WTC11 (cell line): ENCODE results near the gene ARHGAP4. TPM values are rescaled to one million over a fixed set of nuclear protein-coding genes. Genes with fewer than 3 reads are reported as not detected.

Experiments
- ATAC-seq: fragments of 200-7000 bp; cut with Tn5 transposase; 2 replicates; pipeline ENCODE4 v1.10.0; 2021; ENCODE audit warnings: mild to moderate bottlenecking, moderate library complexity
- CTCF ChIA-PET: fragments of 300-600 bp; sonication (Branson Sonifier 250); formaldehyde crosslinking; loops from one replicate; lab custom pipeline; 2021; ENCODE audit warnings: antibody characterized with exemption; lab: Charles Lee
- POLR2A ChIA-PET: fragments of 350-600 bp; sonication (Branson Sonifier 250); formaldehyde crosslinking; loops from one replicate; lab custom pipeline; 2021; ENCODE audit warnings: antibody characterized with exemption; lab: Charles Lee
- DNase-seq: peaks from one replicate; pipeline ENCODE4 v3.0.0; 2021; ENCODE audit warnings: low spot score
- H3K27ac Mint-ChIP-seq: 2 replicates; pipeline ENCODE4 v1.8.0; 2021; ENCODE audit warnings: mixed read lengths
- H3K27me3 Mint-ChIP-seq: 2 replicates; pipeline ENCODE4 v1.8.0; 2021; ENCODE audit warnings: low read depth, mild to moderate bottlenecking, moderate library complexity, mixed read lengths
- H3K36me3 Mint-ChIP-seq: 2 replicates; pipeline ENCODE4 v1.8.0; 2021; ENCODE audit warnings: mixed read lengths
- H3K4me1 Mint-ChIP-seq: 2 replicates; pipeline ENCODE4 v1.8.0; 2022; ENCODE audit warnings: mixed read lengths
- H3K4me3 Mint-ChIP-seq: 2 replicates; pipeline ENCODE4 v1.8.0; 2021; ENCODE audit warnings: mild to moderate bottlenecking, moderate library complexity, mixed read lengths
- H3K9me3 Mint-ChIP-seq: 2 replicates; pipeline ENCODE4 v1.8.0; 2021; ENCODE audit warnings: mixed read lengths
- AFF4 ChIP-seq: sonication (generic); formaldehyde crosslinking; IDR thresholded peaks from 2 replicates; pipeline ENCODE4 v1.8.1; 2023; ENCODE audit warnings: mild to moderate bottlenecking, missing genetic modification reagents, borderline replicate concordance
- CDX4 ChIP-seq: fragments of 250-450 bp; sonication (Bioruptor Pico); IDR thresholded peaks from 2 replicates; pipeline ENCODE4 v1.9.0; 2021; ENCODE audit warnings: moderate library complexity, mild to moderate bottlenecking, inconsistent platforms, borderline replicate concordance
- CREM ChIP-seq: sonication (generic); formaldehyde crosslinking; IDR thresholded peaks from 2 replicates; pipeline ENCODE4 v1.8.1; 2022; ENCODE audit warnings: mild to moderate bottlenecking, missing genetic modification reagents, moderate library complexity
- E2F4 ChIP-seq: sonication (generic); formaldehyde crosslinking; IDR thresholded peaks from 2 replicates; pipeline ENCODE4 v1.8.1; 2022; ENCODE audit warnings: low read depth, mild to moderate bottlenecking, moderate library complexity, missing genetic modification reagents, borderline replicate concordance
- HMGXB4 ChIP-seq: sonication (generic); formaldehyde crosslinking; IDR thresholded peaks from 2 replicates; pipeline ENCODE4 v1.8.1; 2023; ENCODE audit warnings: mild to moderate bottlenecking, moderate library complexity, missing genetic modification reagents
- MXD4 ChIP-seq: fragments of 250-450 bp; sonication (Bioruptor Pico); IDR thresholded peaks from 2 replicates; pipeline ENCODE4 v1.8.0; 2021; ENCODE audit warnings: mild to moderate bottlenecking, moderate library complexity, borderline replicate concordance
- PREB ChIP-seq: sonication (generic); formaldehyde crosslinking; IDR thresholded peaks from 2 replicates; pipeline ENCODE4 v1.8.1; 2022; ENCODE audit warnings: mild to moderate bottlenecking, missing genetic modification reagents, moderate library complexity, borderline replicate concordance
- TCF7 ChIP-seq: sonication (generic); formaldehyde crosslinking; IDR thresholded peaks from 2 replicates; pipeline ENCODE4 v1.8.0; 2022; ENCODE audit warnings: mild to moderate bottlenecking, low read depth, missing genetic modification reagents, moderate library complexity
- TEAD4 ChIP-seq: sonication (generic); formaldehyde crosslinking; IDR thresholded peaks from 2 replicates; pipeline ENCODE4 v1.8.0; 2022; ENCODE audit warnings: mild to moderate bottlenecking, missing genetic modification reagents
- ZNF317 ChIP-seq: sonication (generic); formaldehyde crosslinking; IDR thresholded peaks from 2 replicates; pipeline ENCODE4 v1.8.1; 2023; ENCODE audit warnings: low read depth, mild to moderate bottlenecking, moderate library complexity, missing genetic modification reagents, borderline replicate concordance
- ZNF396 ChIP-seq: fragments of 250-450 bp; sonication (Bioruptor Pico); IDR thresholded peaks from 2 replicates; pipeline ENCODE4 v1.8.0; 2021; ENCODE audit warnings: mild to moderate bottlenecking, moderate library complexity, borderline replicate concordance
- ZNF423 ChIP-seq: fragments of 250-450 bp; sonication (Bioruptor Pico); IDR thresholded peaks from 2 replicates; pipeline ENCODE4 v2.1.2; 2022; ENCODE audit warnings: mild to moderate bottlenecking, moderate library complexity
- total RNA-seq: library from RNA; stranded (reverse); gene quantifications from 3 replicates; pipeline ENCODE4 v1.2.3, GENCODE V29; 2021
- TF ChIP-seq, protein P1 (sequence below): sonication (generic); formaldehyde crosslinking; IDR thresholded peaks from 2 replicates; pipeline ENCODE4 v1.8.0; 2022; ENCODE audit warnings: mild to moderate bottlenecking, missing genetic modification reagents
- TF ChIP-seq, protein P2 (sequence below): fragments of 250-450 bp; sonication (Bioruptor Pico); IDR thresholded peaks from 2 replicates; pipeline ENCODE4 v2.1.2; 2022; ENCODE audit warnings: mild to moderate bottlenecking, moderate library complexity
- TF ChIP-seq, protein P3 (sequence below): sonication (generic); formaldehyde crosslinking; IDR thresholded peaks from 2 replicates; pipeline ENCODE4 v1.8.1; 2023; ENCODE audit warnings: mild to moderate bottlenecking, missing genetic modification reagents, moderate library complexity

Gene ARHGAP4
- total RNA-seq, 1 experiment from 2014 or later: 52.1 TPM

DNA sequence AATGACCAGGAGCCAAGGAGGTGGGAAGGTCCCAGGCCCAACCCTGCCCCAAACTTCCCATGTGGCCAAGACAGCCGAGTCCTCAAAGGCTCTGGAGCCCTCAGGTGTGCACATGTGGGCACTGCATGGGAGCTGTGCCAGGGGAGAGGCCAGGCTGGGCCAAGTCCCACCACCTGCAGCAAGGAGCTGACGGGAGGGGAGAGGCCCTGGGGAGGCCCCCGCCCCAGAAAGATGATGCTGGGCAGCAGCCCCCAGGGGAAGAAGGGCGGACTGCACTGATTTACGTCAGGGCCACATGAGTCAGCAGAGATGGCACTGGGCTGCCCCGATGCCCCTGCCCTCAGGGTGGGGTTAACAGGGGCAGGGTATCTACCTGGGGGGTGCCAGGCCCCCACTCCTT is 41.5 kb downstream of the ARHGAP4 start:
- no peak for TF ChIP-seq CDX4 (CRISPR knock-in tag)
- TF ChIP-seq, protein P1, sequence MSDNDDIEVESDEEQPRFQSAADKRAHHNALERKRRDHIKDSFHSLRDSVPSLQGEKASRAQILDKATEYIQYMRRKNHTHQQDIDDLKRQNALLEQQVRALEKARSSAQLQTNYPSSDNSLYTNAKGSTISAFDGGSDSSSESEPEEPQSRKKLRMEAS: 0 out of 2 replicates have a peak, but pooled peaks have one; percentile 5
- POLR2A ChIA-PET: no interaction called here
- DNase-seq (no peak), ATAC-seq (peak; percentile 22; the same call in 1 of the 2 replicates)
- CTCF ChIA-PET: interaction anchor here (1.0 to 2.4 kb wide), 8 partner anchors 11 to 119 kb away, joined by 3 to 12 read pairs (median 4); partner anchors contain the start of genes ARHGAP4 and RENBP
- Mint-ChIP-seq H3K4me3 (peak overlapping the region; percentile 65), H3K4me1 (peaks cover 35% of the 10 kb centered on the region), H3K27me3 (peaks cover 10% of the 10 kb centered on the region), H3K9me3 (no peaks in the 10 kb centered on the region), H3K36me3 (no peaks in the 10 kb centered on the region), H3K27ac (no peak overlapping the region)

- Mint-ChIP-seq H3K27ac (no peak overlapping the region), H3K4me1 (peaks cover 39% of the 10 kb centered on the region), H3K4me3 (peak overlapping the region; percentile 65), H3K36me3 (no peaks in the 10 kb centered on the region), H3K27me3 (peaks cover 10% of the 10 kb centered on the region), H3K9me3 (no peaks in the 10 kb centered on the region)
- ChIA-PET POLR2A (no interaction called here), CTCF (interaction anchor here (1.2 to 2.3 kb wide), 6 partner anchors 10 to 118 kb away, joined by 3 to 12 read pairs (median 4); partner anchors contain the start of genes ARHGAP4 and RENBP)
- ATAC-seq (no peak), DNase-seq (no peak)
- no peak for TF ChIP-seq E2F4 (CRISPR knock-in tag)
- no peak for TF ChIP-seq CREM
- TF ChIP-seq MXD4 (CRISPR knock-in tag): no peak
- no peak for TF ChIP-seq ZNF423 (CRISPR knock-in tag)
- TF ChIP-seq PREB (CRISPR knock-in tag): no peak
Observed at GRCh38 chrX:153884136-153884535, 41.9 kb downstream of the ARHGAP4 start.

DNA sequence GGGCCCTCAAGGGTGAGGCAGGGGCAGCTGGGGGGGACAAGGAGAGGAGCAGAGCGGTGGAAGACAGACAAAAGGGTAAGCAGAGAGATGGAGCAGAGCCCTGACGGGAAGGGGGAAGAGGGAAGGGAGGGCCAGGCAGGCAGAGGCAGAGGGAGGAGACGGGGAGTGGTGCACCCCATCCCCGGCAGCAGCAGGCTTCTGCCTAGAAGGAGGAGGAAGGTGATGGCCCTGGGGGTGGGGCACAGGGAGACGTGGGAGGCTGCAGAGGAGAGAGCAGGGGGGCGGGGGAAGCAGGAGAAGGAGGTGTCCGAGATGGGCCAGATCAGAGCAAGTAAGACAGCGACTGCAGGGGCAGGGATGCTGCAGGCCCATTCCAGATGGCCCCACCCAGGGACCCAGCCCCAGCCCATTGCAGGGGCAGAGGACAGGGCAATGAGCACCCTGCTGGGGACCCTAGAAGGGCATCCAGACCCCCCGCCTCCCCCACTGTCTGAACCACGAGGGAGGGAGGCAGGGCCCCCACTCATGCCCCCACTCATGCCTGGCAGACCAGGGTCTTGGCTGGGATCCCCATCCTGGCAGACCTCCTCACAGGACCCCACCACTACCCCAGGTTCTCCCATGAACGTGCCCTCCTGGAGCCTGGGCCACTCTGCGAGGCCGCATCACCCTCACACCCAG is 42.8 kb downstream of the ARHGAP4 start:
- ATAC-seq (no peak), DNase-seq (no peak)
- CTCF ChIA-PET: interaction anchor here (0.8 to 2.3 kb wide), 4 partner anchors 40 to 105 kb away, joined by 3 to 12 read pairs (median 4); partner anchors contain the start of gene RENBP
- no peaks in the 10 kb centered on the region for H3K9me3 Mint-ChIP-seq
- peaks cover 48% of the 10 kb centered on the region for H3K4me1 Mint-ChIP-seq
- POLR2A ChIA-PET: interaction anchor here (1.9 kb wide), 1 partner anchor 44 kb away, joined by 6 read pairs; no protein-coding TSS in a partner anchor
- peak overlapping the region; percentile 6; the same call in 1 of the 2 replicates for H3K4me3 Mint-ChIP-seq
- no peak overlapping the region for H3K27ac Mint-ChIP-seq
- H3K36me3 Mint-ChIP-seq: no peaks in the 10 kb centered on the region
- peaks cover 6% of the 10 kb centered on the region for H3K27me3 Mint-ChIP-seq
- TF ChIP-seq, protein P2, sequence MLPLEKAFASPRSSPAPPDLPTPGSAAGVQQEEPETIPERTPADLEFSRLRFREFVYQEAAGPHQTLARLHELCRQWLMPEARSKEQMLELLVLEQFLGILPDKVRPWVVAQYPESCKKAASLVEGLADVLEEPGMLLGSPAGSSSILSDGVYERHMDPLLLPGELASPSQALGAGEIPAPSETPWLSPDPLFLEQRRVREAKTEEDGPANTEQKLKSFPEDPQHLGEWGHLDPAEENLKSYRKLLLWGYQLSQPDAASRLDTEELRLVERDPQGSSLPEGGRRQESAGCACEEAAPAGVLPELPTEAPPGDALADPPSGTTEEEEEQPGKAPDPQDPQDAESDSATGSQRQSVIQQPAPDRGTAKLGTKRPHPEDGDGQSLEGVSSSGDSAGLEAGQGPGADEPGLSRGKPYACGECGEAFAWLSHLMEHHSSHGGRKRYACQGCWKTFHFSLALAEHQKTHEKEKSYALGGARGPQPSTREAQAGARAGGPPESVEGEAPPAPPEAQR (CRISPR knock-in tag): no peak
- TF ChIP-seq CDX4 (CRISPR knock-in tag): no peak
- TF ChIP-seq, protein P1: no peak
- no peak for TF ChIP-seq TCF7 (CRISPR knock-in tag)
- TF ChIP-seq TEAD4 (CRISPR knock-in tag): no peak
- TF ChIP-seq ZNF396 (CRISPR knock-in tag): no peak
- TF ChIP-seq, protein P3, sequence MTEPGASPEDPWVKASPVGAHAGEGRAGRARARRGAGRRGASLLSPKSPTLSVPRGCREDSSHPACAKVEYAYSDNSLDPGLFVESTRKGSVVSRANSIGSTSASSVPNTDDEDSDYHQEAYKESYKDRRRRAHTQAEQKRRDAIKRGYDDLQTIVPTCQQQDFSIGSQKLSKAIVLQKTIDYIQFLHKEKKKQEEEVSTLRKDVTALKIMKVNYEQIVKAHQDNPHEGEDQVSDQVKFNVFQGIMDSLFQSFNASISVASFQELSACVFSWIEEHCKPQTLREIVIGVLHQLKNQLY (CRISPR knock-in tag): no peak
- TF ChIP-seq AFF4 (CRISPR knock-in tag): no peak
- no peak for TF ChIP-seq HMGXB4 (CRISPR knock-in tag)
- TF ChIP-seq MXD4 (CRISPR knock-in tag): no peak
- no peak for TF ChIP-seq ZNF317 (CRISPR knock-in tag)
